ENCODE results near the gene CRKL. TPM values are rescaled to one million over a fixed set of nuclear protein-coding genes. Genes with fewer than 3 reads are reported as not detected.

CRKL gene
- total RNA-seq, 4 donors from 2014 or later, result 29.4 to 74.2 (median 57.6) TPM

DNA sequence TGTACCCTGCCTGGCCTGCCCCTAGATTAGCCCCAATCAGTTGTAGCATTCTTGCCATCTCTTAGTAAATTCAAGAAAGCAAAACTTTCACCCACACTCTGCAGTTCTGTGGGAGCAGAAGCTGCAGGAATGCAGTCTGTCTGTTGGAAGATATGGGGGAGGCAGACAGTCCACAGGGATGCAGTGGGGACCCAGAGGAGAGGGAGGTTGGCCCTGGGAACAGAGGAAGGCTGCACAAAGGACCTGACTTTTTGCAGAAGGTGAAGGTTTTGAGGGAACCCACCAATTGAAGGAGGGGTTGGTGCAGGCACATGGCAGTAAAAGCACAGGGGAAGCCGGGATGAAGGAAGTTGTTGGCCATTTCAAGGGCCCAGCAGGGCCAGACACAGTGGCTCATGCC lies 41.9 kb upstream of the CRKL start:
- no peak for DNase-seq
- Histone ChIP-seq H3K27ac (no peak overlapping the region), H3K4me1 (no peaks in the 10 kb centered on the region), H3K27me3 (no peaks in the 10 kb centered on the region), H3K36me3 (no peaks in the 10 kb centered on the region), H3K9me3 (no peaks in the 10 kb centered on the region), H3K4me3 (no peak overlapping the region)
- no peak for TF ChIP-seq POLR2A (IDR thresholded peaks at IDR 0.05)
- TF ChIP-seq, protein P1, sequence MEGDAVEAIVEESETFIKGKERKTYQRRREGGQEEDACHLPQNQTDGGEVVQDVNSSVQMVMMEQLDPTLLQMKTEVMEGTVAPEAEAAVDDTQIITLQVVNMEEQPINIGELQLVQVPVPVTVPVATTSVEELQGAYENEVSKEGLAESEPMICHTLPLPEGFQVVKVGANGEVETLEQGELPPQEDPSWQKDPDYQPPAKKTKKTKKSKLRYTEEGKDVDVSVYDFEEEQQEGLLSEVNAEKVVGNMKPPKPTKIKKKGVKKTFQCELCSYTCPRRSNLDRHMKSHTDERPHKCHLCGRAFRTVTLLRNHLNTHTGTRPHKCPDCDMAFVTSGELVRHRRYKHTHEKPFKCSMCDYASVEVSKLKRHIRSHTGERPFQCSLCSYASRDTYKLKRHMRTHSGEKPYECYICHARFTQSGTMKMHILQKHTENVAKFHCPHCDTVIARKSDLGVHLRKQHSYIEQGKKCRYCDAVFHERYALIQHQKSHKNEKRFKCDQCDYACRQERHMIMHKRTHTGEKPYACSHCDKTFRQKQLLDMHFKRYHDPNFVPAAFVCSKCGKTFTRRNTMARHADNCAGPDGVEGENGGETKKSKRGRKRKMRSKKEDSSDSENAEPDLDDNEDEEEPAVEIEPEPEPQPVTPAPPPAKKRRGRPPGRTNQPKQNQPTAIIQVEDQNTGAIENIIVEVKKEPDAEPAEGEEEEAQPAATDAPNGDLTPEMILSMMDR (IDR thresholded peaks at IDR 0.05), result no peak
- intact Hi-C loops (cut with DNase I; ENCODE audit: low total_unique reads), result no loop called here

- H3K4me3 ChIP-seq, result no peak overlapping the region
- DNase-seq, result no peak
- intact Hi-C loops (cut with DNase I; ENCODE audit: low total_unique reads), result no loop called here
- no peaks in the 10 kb centered on the region for H3K9me3 ChIP-seq
- H3K27ac ChIP-seq, result no peak overlapping the region
- no peaks in the 10 kb centered on the region for H3K4me1 ChIP-seq
- H3K36me3 ChIP-seq, result no peaks in the 10 kb centered on the region
- TF ChIP-seq, protein P1 (IDR thresholded peaks at IDR 0.05), result no peak
- TF ChIP-seq POLR2A (IDR thresholded peaks at IDR 0.05), result no peak
- no peaks in the 10 kb centered on the region for H3K27me3 ChIP-seq
Observed at GRCh38 chr22:20877715-20878114, 39.5 kb upstream of the CRKL start.

DNA sequence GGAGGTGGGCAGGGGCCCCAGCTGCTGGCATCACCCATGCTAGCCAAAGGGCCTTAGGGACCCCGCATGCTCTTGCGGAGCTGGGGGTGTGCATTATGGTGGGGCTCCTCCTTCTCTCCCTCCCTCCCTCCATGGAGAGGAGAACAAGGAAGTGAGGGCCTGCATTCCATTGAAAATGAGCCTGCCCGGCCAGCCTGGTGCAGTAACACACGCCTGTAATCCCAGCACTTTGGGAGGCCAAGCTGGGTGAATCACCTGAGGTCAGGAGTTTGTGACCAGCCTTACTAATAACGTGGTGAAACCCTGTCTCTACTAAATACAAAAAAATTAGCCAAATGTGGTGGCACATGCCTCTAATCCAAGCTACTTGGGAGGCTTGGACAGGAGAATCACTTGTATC lies 36.0 kb upstream of the CRKL start:
- DNase-seq, result no peak
- Histone ChIP-seq H3K36me3 (no peaks in the 10 kb centered on the region), H3K4me3 (no peak overlapping the region), H3K9me3 (no peaks in the 10 kb centered on the region), H3K27me3 (no peaks in the 10 kb centered on the region), H3K27ac (no peak overlapping the region), H3K4me1 (no peaks in the 10 kb centered on the region)
- TF ChIP-seq POLR2A (IDR thresholded peaks at IDR 0.05), result no peak
- TF ChIP-seq, protein P1 (IDR thresholded peaks at IDR 0.05), result no peak
- intact Hi-C loops (cut with DNase I; ENCODE audit: low total_unique reads), result no loop called here

GRCh38 chr22:20881869-20882815 lies 35.1 kb upstream of the CRKL start:
- TF ChIP-seq, protein P1 (IDR thresholded peaks at IDR 0.05), result no peak
- Histone ChIP-seq H3K27me3 (no peaks in the 10 kb centered on the region), H3K27ac (no peak overlapping the region), H3K9me3 (no peaks in the 10 kb centered on the region), H3K36me3 (no peaks in the 10 kb centered on the region), H3K4me3 (no peak overlapping the region), H3K4me1 (no peaks in the 10 kb centered on the region)
- intact Hi-C loops (cut with DNase I; ENCODE audit: low total_unique reads), result no loop called here
- no peak for DNase-seq

DNA sequence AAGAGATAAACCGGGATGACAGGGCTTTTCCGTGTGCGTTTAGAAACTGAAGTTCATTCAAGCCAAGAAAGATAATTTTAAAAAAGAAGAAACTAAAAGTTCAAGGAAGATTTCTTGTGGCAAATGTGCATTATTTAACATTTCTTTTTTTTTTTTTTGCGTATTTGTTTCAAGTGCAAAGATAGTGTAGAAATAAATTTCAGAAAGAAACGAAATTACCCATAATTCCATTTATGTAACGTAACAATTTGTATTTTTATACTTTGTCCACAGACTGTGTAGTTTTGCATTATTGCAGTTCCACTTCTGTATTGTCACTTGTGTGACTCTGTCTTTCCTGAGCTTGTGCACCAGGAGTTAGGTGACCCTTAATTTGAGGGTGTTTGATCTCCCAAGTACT lies 34.4 kb upstream of the CRKL start:
- Histone ChIP-seq H3K27ac (no peak overlapping the region), H3K4me1 (no peaks in the 10 kb centered on the region), H3K4me3 (no peak overlapping the region), H3K27me3 (no peaks in the 10 kb centered on the region), H3K36me3 (no peaks in the 10 kb centered on the region), H3K9me3 (no peaks in the 10 kb centered on the region)
- DNase-seq, result no peak
- TF ChIP-seq POLR2A (IDR thresholded peaks at IDR 0.05), result no peak
- TF ChIP-seq, protein P1 (IDR thresholded peaks at IDR 0.05), result no peak
- intact Hi-C loops (cut with DNase I; ENCODE audit: low total_unique reads), result no loop called here
